ENCODE results near the gene ASPSCR1. TPM values are rescaled to one million over a fixed set of nuclear protein-coding genes. Genes with fewer than 3 reads are reported as not detected.
A peak's percentile ranks its signal among the peaks of the same experiment; 100 is the strongest.

ASPSCR1 gene
- total and polyA plus RNA-seq, 9 of the 15 experiments (the other 6 are each of a cell fraction or from before 2014, with no cell fraction given), result 0.90 to 36.9 (median 11.6) TPM

DNA sequence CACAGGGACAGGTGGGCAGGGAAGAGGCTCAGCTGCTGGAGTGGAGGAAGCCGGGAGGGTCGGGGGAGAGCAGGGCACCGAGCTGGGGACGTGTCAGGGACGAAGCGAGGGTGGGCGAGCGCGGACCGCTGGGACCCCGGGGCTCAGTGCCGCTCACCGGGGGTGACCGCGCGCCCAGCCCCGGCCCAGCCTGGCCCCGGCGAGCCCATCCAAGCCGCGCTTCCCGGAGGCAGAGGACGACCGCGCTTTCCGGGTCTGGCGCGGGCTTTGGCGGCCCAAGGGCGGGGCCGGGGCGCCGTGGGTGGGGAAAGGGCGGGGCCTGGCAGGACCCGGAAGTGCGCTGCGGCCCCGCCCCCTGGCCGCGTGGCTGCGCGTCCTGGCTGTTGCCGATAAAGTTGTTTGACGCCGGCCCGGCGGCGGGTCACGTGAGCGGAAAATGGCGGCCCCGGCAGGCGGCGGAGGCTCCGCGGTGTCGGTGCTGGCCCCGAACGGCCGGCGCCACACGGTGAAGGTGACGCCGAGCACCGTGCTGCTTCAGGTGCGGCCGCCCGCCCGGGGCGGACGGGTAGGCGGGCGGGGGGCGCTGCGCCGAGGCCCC, at the start of gene ASPSCR1 (continued):
- TF ChIP-seq, protein P1, sequence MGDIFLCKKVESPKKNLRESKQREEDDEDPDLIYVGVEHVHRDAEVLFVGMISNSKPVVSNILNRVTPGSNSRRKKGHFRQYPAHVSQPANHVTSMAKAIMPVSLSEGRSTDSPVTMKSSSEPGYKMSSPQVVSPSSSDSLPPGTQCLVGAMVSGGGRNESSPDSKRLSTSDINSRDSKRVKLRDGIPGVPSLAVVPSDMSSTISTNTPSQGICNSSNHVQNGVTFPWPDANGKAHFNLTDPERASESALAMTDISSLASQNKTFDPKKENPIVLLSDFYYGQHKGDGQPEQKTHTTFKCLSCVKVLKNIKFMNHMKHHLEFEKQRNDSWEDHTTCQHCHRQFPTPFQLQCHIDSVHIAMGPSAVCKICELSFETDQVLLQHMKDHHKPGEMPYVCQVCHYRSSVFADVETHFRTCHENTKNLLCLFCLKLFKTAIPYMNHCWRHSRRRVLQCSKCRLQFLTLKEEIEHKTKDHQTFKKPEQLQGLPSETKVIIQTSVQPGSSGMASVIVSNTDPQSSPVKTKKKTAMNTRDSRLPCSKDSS (IDR thresholded peaks at IDR 0.05; ENCODE audit: low read depth, partially characterized antibody), result no peak
- TF ChIP-seq, protein P2, sequence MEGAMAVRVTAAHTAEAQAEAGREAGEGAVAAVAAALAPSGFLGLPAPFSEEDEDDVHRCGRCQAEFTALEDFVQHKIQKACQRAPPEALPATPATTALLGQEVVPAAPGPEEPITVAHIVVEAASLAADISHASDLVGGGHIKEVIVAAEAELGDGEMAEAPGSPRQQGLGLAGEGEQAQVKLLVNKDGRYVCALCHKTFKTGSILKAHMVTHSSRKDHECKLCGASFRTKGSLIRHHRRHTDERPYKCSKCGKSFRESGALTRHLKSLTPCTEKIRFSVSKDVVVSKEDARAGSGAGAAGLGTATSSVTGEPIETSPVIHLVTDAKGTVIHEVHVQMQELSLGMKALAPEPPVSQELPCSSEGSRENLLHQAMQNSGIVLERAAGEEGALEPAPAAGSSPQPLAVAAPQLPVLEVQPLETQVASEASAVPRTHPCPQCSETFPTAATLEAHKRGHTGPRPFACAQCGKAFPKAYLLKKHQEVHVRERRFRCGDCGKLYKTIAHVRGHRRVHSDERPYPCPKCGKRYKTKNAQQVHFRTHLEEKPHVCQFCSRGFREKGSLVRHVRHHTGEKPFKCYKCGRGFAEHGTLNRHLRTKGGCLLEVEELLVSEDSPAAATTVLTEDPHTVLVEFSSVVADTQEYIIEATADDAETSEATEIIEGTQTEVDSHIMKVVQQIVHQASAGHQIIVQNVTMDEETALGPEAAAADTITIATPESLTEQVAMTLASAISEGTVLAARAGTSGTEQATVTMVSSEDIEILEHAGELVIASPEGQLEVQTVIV (CRISPR knock-in tag; IDR thresholded peaks at IDR 0.05; ENCODE audit: borderline replicate concordance), result no peak
- TF ChIP-seq NEUROD1 (IDR thresholded peaks at IDR 0.05; ENCODE audit: borderline replicate concordance, low read depth, low read length, partially characterized antibody) (peak; percentile 72), ELF4 (CRISPR knock-in tag; IDR thresholded peaks at IDR 0.05) (0 out of 2 replicates have a peak, but pooled peaks have one; percentile 54), NONO (IDR thresholded peaks at IDR 0.05; ENCODE audit: low read depth in 2 of 2, low read length in 1 of 2) (peak; percentile 82 to 91), PCBP2 (IDR thresholded peaks at IDR 0.05; ENCODE audit: low read depth, low read length, poor library complexity, severe bottlenecking) (no peak), OTX1 (CRISPR knock-in tag; IDR thresholded peaks at IDR 0.05) (no peak), MXI1 (IDR thresholded peaks at IDR 0.05; ENCODE audit: low read depth, low read length) (peak; percentile 74)
- TF ChIP-seq, protein P3, sequence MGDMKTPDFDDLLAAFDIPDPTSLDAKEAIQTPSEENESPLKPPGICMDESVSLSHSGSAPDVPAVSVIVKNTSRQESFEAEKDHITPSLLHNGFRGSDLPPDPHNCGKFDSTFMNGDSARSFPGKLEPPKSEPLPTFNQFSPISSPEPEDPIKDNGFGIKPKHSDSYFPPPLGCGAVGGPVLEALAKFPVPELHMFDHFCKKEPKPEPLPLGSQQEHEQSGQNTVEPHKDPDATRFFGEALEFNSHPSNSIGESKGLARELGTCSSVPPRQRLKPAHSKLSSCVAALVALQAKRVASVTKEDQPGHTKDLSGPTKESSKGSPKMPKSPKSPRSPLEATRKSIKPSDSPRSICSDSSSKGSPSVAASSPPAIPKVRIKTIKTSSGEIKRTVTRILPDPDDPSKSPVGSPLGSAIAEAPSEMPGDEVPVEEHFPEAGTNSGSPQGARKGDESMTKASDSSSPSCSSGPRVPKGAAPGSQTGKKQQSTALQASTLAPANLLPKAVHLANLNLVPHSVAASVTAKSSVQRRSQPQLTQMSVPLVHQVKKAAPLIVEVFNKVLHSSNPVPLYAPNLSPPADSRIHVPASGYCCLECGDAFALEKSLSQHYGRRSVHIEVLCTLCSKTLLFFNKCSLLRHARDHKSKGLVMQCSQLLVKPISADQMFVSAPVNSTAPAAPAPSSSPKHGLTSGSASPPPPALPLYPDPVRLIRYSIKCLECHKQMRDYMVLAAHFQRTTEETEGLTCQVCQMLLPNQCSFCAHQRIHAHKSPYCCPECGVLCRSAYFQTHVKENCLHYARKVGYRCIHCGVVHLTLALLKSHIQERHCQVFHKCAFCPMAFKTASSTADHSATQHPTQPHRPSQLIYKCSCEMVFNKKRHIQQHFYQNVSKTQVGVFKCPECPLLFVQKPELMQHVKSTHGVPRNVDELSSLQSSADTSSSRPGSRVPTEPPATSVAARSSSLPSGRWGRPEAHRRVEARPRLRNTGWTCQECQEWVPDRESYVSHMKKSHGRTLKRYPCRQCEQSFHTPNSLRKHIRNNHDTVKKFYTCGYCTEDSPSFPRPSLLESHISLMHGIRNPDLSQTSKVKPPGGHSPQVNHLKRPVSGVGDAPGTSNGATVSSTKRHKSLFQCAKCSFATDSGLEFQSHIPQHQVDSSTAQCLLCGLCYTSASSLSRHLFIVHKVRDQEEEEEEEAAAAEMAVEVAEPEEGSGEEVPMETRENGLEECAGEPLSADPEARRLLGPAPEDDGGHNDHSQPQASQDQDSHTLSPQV (IDR thresholded peaks at IDR 0.05), result 0 out of 2 replicates have a peak, but pooled peaks have one; percentile 38
- TF ChIP-seq, protein P4, sequence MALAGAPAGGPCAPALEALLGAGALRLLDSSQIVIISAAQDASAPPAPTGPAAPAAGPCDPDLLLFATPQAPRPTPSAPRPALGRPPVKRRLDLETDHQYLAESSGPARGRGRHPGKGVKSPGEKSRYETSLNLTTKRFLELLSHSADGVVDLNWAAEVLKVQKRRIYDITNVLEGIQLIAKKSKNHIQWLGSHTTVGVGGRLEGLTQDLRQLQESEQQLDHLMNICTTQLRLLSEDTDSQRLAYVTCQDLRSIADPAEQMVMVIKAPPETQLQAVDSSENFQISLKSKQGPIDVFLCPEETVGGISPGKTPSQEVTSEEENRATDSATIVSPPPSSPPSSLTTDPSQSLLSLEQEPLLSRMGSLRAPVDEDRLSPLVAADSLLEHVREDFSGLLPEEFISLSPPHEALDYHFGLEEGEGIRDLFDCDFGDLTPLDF (CRISPR knock-in tag; IDR thresholded peaks at IDR 0.05), result peak; percentile 54; the same call in 1 of the 2 replicates
- TF ChIP-seq, protein P5, sequence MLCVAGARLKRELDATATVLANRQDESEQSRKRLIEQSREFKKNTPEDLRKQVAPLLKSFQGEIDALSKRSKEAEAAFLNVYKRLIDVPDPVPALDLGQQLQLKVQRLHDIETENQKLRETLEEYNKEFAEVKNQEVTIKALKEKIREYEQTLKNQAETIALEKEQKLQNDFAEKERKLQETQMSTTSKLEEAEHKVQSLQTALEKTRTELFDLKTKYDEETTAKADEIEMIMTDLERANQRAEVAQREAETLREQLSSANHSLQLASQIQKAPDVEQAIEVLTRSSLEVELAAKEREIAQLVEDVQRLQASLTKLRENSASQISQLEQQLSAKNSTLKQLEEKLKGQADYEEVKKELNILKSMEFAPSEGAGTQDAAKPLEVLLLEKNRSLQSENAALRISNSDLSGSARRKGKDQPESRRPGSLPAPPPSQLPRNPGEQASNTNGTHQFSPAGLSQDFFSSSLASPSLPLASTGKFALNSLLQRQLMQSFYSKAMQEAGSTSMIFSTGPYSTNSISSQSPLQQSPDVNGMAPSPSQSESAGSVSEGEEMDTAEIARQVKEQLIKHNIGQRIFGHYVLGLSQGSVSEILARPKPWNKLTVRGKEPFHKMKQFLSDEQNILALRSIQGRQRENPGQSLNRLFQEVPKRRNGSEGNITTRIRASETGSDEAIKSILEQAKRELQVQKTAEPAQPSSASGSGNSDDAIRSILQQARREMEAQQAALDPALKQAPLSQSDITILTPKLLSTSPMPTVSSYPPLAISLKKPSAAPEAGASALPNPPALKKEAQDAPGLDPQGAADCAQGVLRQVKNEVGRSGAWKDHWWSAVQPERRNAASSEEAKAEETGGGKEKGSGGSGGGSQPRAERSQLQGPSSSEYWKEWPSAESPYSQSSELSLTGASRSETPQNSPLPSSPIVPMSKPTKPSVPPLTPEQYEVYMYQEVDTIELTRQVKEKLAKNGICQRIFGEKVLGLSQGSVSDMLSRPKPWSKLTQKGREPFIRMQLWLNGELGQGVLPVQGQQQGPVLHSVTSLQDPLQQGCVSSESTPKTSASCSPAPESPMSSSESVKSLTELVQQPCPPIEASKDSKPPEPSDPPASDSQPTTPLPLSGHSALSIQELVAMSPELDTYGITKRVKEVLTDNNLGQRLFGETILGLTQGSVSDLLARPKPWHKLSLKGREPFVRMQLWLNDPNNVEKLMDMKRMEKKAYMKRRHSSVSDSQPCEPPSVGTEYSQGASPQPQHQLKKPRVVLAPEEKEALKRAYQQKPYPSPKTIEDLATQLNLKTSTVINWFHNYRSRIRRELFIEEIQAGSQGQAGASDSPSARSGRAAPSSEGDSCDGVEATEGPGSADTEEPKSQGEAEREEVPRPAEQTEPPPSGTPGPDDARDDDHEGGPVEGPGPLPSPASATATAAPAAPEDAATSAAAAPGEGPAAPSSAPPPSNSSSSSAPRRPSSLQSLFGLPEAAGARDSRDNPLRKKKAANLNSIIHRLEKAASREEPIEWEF (CRISPR knock-in tag; IDR thresholded peaks at IDR 0.05), result no peak

All from K562 (cell line).